NT2/D1 (cell line): ENCODE results near the gene IGLON5.

ENCODE experiments used
- DNase-seq: peaks from one replicate; pipeline ENCODE4 v3.0.0-alpha.2; 2011; ENCODE audit warnings: low read depth, low spot score
- H3K27me3 ChIP-seq: 2 replicates; pipeline ENCODE4 v1.6.0; 2011; ENCODE audit warnings: mild to moderate bottlenecking; ENCODE audit not compliant: insufficient read length, insufficient read depth
- H3K36me3 ChIP-seq: 2 replicates; pipeline ENCODE4 v1.6.1; 2011; ENCODE audit warnings: mild to moderate bottlenecking, low read length, mixed read lengths; ENCODE audit not compliant: insufficient read depth, insufficient read length
- H3K4me1 ChIP-seq: 2 replicates; pipeline ENCODE4 v1.5.1; 2011; ENCODE audit not compliant: insufficient read depth, insufficient read length
- H3K4me3 ChIP-seq: 2 replicates; pipeline ENCODE4 v1.5.1; 2011; ENCODE audit warnings: low read depth; ENCODE audit not compliant: insufficient read length
- H3K9ac ChIP-seq: 2 replicates; pipeline ENCODE4 v1.6.0; 2011; ENCODE audit warnings: low read depth; ENCODE audit not compliant: insufficient read length
- H3K9me3 ChIP-seq: 2 replicates; pipeline ENCODE4 v1.5.1; 2011; ENCODE audit warnings: mild to moderate bottlenecking, low read length; ENCODE audit not compliant: insufficient read depth
- SUZ12 ChIP-seq: IDR thresholded peaks from 2 replicates; pipeline ENCODE4 v1.6.1; 2011; ENCODE audit not compliant: insufficient read length, insufficient read depth; ENCODE audit errors: extremely low read depth
- YY1 ChIP-seq: IDR thresholded peaks from 2 replicates; pipeline ENCODE4 v1.6.1; 2011; ENCODE audit not compliant: insufficient read length, insufficient read depth
- ZNF274 ChIP-seq: IDR thresholded peaks from 2 replicates; pipeline ENCODE4 v1.6.1; 2011; ENCODE audit warnings: mild to moderate bottlenecking, low read depth, low read length

The IGLON5 gene

DNA sequence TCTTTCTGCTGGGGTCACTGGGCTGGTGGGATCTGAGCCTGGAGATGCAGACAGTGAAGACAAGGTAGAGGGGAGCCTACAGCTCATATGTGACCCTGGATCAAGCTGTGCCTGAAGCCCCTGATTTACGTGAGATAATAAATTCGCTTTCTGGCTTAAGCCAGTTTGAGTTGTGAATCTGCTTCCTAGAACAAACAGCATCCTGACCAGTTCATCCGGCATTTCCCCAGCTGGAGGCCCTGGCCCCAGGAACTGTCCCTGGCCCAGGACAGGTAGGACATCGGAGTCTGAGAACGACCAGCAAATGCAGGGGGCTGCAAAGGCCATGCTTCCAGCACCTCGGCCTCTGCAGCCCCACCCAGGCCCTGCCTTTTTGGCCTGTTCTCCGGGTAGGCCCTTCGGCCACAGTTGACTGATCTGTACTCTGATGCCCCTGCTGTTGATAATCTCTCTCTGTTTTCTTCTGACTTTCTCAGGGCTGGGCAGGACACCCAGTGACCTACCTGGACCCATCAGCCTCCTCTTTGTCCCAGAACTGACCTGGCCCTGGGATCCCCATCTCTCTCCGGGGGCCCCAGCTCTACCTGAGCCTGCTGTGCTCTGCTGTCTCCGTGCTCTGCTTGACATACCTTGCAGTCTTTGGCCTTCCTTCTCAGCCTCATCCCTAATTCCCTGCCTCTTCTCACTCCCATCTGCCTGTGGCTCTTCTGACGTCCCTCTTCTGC is 40.0 kb downstream of the IGLON5 start:
- no peak for DNase-seq

DNA sequence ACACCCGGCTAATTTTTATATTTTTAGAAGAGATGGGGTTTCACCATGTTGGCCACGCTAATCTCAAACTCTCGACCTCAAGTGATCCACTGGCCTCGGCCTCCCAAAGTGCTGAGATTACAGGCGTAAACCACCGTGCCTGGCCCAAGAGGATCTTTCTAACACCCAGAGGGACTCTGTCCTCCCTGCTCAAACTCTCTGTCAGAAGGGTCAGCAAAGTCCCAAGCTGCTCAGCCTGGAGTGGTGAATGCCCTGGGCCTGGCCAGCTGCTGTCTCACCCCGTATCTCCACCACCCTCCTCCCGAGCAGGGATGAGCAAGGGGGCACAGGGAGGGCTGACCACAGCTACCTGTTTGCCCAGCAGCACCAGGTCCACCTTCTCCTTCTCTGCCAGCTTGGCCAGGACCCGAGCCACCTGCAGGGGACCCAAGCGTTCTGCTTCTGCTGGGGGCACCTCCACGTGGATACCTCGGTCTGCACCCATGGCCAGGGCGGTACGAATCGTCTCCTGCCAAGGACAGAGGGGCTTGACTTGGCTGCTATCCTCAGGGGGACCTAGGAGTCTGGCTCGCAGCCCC is 41.4 kb downstream of the IGLON5 start:
- Histone ChIP-seq H3K4me1 (peaks cover 5% of the 10 kb centered on the region), H3K9me3 (no peaks in the 10 kb centered on the region), H3K27me3 (no peaks in the 10 kb centered on the region), H3K4me3 (no peak overlapping the region), H3K9ac (no peak overlapping the region), H3K36me3 (peaks cover 15% of the 10 kb centered on the region)
- TF ChIP-seq ZNF274 (no peak), SUZ12 (no peak), YY1 (no peak)
- DNase-seq = no peak

More for the DNA sequence above, 40.0 kb downstream of the IGLON5 start:
- no peak overlapping the region for H3K9ac ChIP-seq
- H3K4me3 ChIP-seq = no peak overlapping the region
- no peaks in the 10 kb centered on the region for H3K9me3 ChIP-seq
- H3K36me3 ChIP-seq = peaks cover 26% of the 10 kb centered on the region
- TF ChIP-seq YY1 (no peak), SUZ12 (no peak), ZNF274 (no peak)
- peaks cover 5% of the 10 kb centered on the region for H3K4me1 ChIP-seq
- no peaks in the 10 kb centered on the region for H3K27me3 ChIP-seq

DNA sequence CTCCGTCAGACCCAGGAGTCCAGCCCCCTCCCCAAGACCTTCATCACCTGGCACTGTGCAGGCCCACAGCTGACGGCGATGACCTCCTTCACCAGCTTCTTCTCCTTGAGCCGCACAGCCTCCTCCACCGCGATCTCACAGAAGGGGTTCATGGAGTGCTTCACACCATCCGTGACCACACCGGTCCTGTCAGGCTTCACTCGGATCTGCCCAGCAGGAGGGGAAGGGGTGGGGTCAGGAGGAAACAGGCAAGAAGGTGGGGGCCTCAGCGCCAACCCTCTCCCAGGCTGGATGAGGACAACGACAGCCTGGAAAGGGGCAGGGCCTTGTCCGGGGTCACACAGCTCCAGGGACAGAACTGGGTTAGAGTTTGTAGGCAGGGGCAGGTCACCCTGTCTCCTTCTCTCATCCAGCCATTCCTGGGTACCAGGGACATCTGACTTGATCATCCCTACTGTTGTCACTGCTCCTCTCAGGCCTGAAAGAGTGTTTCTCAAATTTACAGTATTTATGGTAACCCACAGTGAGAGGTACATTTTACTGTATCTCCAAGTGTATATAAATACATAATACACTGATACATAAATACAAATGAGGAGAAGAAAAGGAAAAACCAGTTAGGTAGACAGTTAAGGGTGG is 42.8 kb downstream of the IGLON5 start:
- H3K36me3 ChIP-seq = peaks cover 15% of the 10 kb centered on the region

DNA sequence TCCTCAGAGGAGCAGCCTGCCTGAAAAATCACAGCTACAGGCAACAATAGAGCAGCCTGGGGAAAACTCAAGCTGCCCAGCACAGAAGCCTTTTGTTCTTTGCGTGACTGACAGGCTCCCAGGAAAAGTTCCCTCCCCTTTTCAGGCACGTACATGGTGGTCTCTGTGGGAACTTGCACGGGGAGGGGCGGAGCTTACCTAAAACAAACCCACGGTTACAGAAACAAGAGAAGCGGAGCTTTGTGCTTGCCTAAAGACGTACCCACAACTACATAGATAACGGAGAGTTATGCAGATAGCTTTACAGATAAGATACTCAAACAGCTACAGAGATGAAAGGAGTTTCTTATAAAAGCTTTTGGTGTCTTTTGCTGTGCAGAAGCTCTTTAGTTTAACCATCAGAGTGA is 43.3 kb downstream of the IGLON5 start:
- peaks cover 15% of the 10 kb centered on the region for H3K36me3 ChIP-seq
- no peak overlapping the region for H3K4me3 ChIP-seq
- H3K9ac ChIP-seq = no peak overlapping the region
- H3K27me3 ChIP-seq = no peaks in the 10 kb centered on the region
- no peaks in the 10 kb centered on the region for H3K9me3 ChIP-seq
- peaks cover 5% of the 10 kb centered on the region for H3K4me1 ChIP-seq
- TF ChIP-seq YY1 (no peak), ZNF274 (no peak), SUZ12 (no peak)
- DNase-seq = peak; percentile 36

More for the DNA sequence above, 42.8 kb downstream of the IGLON5 start:
- Histone ChIP-seq H3K27me3 (no peaks in the 10 kb centered on the region), H3K4me1 (peaks cover 5% of the 10 kb centered on the region), H3K4me3 (no peak overlapping the region), H3K9ac (peak overlapping the region; percentile 61), H3K9me3 (no peaks in the 10 kb centered on the region)
- DNase-seq = no peak
- TF ChIP-seq SUZ12 = no peak

DNA sequence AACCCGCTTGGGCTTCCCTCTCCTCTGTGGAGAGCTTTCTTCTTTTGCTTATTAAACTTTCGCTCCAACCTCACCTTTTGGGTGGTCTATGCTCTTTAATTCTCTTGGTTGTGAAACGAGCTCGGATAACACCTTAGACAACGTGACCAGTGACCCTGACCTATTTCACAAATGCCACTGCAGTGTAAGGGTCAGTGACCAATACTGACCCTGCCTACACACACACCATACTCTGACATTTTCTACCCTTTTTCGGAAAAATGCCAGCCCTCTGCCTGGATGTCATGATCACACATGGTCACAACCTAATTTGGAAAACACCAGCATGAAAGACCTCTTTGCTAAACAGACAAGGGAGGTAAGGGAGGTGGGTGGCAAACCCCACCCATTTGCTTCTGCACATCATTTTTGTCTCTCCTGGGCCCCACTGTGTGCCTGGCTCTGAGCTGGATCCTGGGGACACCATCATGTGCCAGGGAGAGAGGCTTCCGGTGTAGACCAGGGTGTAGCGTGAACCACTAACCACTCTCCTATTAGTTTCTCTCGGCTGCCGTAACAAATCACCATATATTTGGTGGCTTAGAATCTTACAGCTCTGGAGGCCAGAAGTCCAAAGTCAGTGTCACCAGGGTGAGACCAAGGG is 44.8 kb downstream of the IGLON5 start:
- H3K36me3 ChIP-seq = peaks cover 10% of the 10 kb centered on the region
- H3K4me1 ChIP-seq = peaks cover 5% of the 10 kb centered on the region
- H3K4me3 ChIP-seq = no peak overlapping the region
- no peaks in the 10 kb centered on the region for H3K27me3 ChIP-seq
- no peak overlapping the region for H3K9ac ChIP-seq
- TF ChIP-seq ZNF274 = no peak
- TF ChIP-seq YY1 = no peak
- no peak for TF ChIP-seq SUZ12
- no peaks in the 10 kb centered on the region for H3K9me3 ChIP-seq
- DNase-seq = no peak

DNA sequence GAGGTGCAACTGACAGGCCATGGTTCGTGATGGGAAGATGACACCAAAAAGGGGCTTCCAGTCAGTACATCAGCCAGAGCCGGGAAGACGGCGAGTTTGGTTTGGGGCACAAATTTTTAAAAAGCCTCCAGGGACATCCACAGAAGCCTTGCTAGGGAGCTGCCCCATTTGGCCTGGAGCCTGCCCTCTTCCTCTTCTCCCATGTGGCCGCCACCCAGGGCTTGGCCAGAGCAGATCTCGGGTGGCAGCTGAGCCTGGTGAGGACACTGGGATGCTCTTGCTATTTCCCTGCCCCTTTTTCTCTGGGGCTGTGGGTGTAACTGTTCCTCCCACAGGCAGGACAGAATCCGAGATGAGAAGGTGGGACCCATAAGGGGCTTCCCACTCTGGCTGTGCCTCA is 46.5 kb downstream of the IGLON5 start:
- H3K4me3 ChIP-seq = no peak overlapping the region
- no peaks in the 10 kb centered on the region for H3K27me3 ChIP-seq
- H3K4me1 ChIP-seq = peaks cover 5% of the 10 kb centered on the region
- DNase-seq = no peak
- no peaks in the 10 kb centered on the region for H3K9me3 ChIP-seq
- no peak overlapping the region for H3K9ac ChIP-seq
- peaks cover 1% of the 10 kb centered on the region for H3K36me3 ChIP-seq
- TF ChIP-seq ZNF274 (no peak), SUZ12 (no peak), YY1 (no peak)

DNA sequence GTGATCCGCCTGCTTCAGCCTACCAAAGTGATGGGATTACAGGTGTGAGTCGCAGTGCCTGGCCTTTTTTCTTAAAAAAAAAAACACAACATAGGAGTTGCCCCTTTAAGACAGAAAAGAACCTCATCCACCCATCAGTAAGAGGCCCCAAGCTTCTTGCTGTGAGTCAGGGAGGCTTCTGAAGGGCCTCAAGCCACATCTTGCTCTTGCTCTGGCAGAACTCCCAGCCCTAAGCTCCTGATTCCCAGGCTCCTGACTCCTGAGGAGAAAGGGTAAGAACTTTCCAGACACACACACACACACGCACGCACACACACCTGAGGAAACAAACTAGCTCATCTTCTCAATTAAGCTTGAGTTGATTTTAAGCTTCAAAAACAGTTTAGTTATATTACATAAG is 47.9 kb downstream of the IGLON5 start:
- TF ChIP-seq ZNF274 (no peak), YY1 (no peak), SUZ12 (no peak)
- Histone ChIP-seq H3K4me1 (peaks cover 1% of the 10 kb centered on the region), H3K9ac (no peak overlapping the region)

More for the DNA sequence above, 47.9 kb downstream of the IGLON5 start:
- Histone ChIP-seq H3K27me3 (no peaks in the 10 kb centered on the region), H3K9me3 (no peaks in the 10 kb centered on the region), H3K4me3 (no peak overlapping the region), H3K36me3 (no peaks in the 10 kb centered on the region)
- no peak for DNase-seq
